CD14-positive monocyte (primary cell): ENCODE results near the gene ADIRF. TPM values are rescaled to one million over a fixed set of nuclear protein-coding genes. Genes with fewer than 3 reads are reported as not detected.

Experiments
- DNase-seq, 3 donors: peaks; one replicate each; pipeline ENCODE4 v3.0.0-alpha.2; 2011 to 2022
- H2AFZ ChIP-seq: 2 replicates; pipeline ENCODE4 v1.6.0; 2012; ENCODE audit warnings: mild to moderate bottlenecking, low read depth, low read length, inconsistent platforms; ENCODE audit not compliant: insufficient read depth, poor library complexity, severe bottlenecking
- H3K27ac ChIP-seq, 2 donors: 1 replicate in 1 of 2; 2 replicates in 1 of 2; pipeline ENCODE4 v1.5.1; 2012 to 2013; ENCODE audit warnings: low read length in 2 of 2, control low read depth in 1 of 2, inconsistent platforms in 1 of 2, low read depth in 1 of 2, mild to moderate bottlenecking in 1 of 2
- H3K27me3 ChIP-seq, 2 donors: one replicate each; pipeline versions ENCODE4 v1.6.0 to v1.6.1; 2011 to 2013; ENCODE audit warnings: low read length in 2 of 2; ENCODE audit not compliant: control insufficient read depth in 2 of 2, insufficient read depth in 2 of 2
- H3K36me3 ChIP-seq, 2 donors: replicated peaks in 1 of 2; 1 replicate in 1 of 2; 2 replicates in 1 of 2; pipeline versions ENCODE4 v1.5.1 to v1.6.1; 2012 to 2013; ENCODE audit warnings: low read length in 2 of 2, control low read depth in 1 of 2, inconsistent platforms in 1 of 2, mild to moderate bottlenecking in 1 of 2; ENCODE audit not compliant: insufficient read depth in 2 of 2, control insufficient read depth in 1 of 2
- H3K4me1 ChIP-seq, 2 donors: 1 replicate in 1 of 2; 2 replicates in 1 of 2; pipeline versions ENCODE4 v1.5.1 to v1.6.1; 2012 to 2013; ENCODE audit warnings: low read length in 2 of 2, control low read depth in 1 of 2, inconsistent platforms in 1 of 2, mild to moderate bottlenecking in 1 of 2, moderate library complexity in 1 of 2; ENCODE audit not compliant: insufficient read depth in 2 of 2, control insufficient read depth in 1 of 2
- H3K4me2 ChIP-seq: replicated peaks from 2 replicates; pipeline ENCODE3; 2012; ENCODE audit warnings: low read length, moderate library complexity, mild to moderate bottlenecking; ENCODE audit not compliant: poor library complexity, severe bottlenecking; ENCODE audit errors: extremely low read depth
- H3K4me3 ChIP-seq, 3 experiments: fragments of 200-600 bp in 1 of 3; sonication (generic) in 1 of 3; replicated peaks in 1 of 3; 1 replicate in 2 of 3; 2 replicates in 1 of 3; pipeline ENCODE4 v1.5.1; 2011 to 2013; ENCODE audit warnings: low read length in 3 of 3, mild to moderate bottlenecking in 3 of 3, control low read depth in 2 of 3, low read depth in 2 of 3, inconsistent platforms in 1 of 3, moderate library complexity in 1 of 3
- H3K79me2 ChIP-seq: 2 replicates; pipeline ENCODE4 v1.6.0; 2012; ENCODE audit warnings: mild to moderate bottlenecking, control low read depth, inconsistent platforms, low read length, moderate library complexity; ENCODE audit not compliant: insufficient read depth
- H3K9ac ChIP-seq: 2 replicates; pipeline ENCODE4 v1.6.0; 2017; ENCODE audit warnings: low read length, mild to moderate bottlenecking; ENCODE audit not compliant: insufficient read depth, poor library complexity, severe bottlenecking
- H3K9me3 ChIP-seq, 2 donors: replicated peaks in 1 of 2; 1 replicate in 1 of 2; 2 replicates in 1 of 2; pipeline versions ENCODE4 v1.5.1 to v1.6.1; 2012 to 2013; ENCODE audit warnings: low read length in 2 of 2, control low read depth in 1 of 2; ENCODE audit not compliant: control insufficient read depth in 1 of 2, insufficient read depth in 1 of 2
- H4K20me1 ChIP-seq: 2 replicates; pipeline ENCODE4 v1.6.0; 2012; ENCODE audit warnings: mild to moderate bottlenecking, low read length, control low read depth, moderate library complexity; ENCODE audit not compliant: insufficient read depth
- H3K27ac Mint-ChIP-seq, 7 donors: one replicate each; pipeline ENCODE4 v1.8.0; 2020; ENCODE audit warnings: mild to moderate bottlenecking in 7 of 7, mixed read lengths in 7 of 7, moderate library complexity in 6 of 7, inconsistent platforms in 2 of 7
- H3K27me3 Mint-ChIP-seq, 3 donors: one replicate each; pipeline ENCODE4 v1.8.0; 2021 to 2022; ENCODE audit warnings: low read depth in 3 of 3, mild to moderate bottlenecking in 3 of 3, mixed read lengths in 3 of 3, moderate library complexity in 3 of 3, inconsistent platforms in 1 of 3
- H3K36me3 Mint-ChIP-seq, 2 donors: one replicate each; pipeline ENCODE4 v1.8.0; 2020; ENCODE audit warnings: mixed read lengths in 2 of 2, inconsistent platforms in 1 of 2, mild to moderate bottlenecking in 1 of 2
- H3K4me1 Mint-ChIP-seq: one replicate; pipeline ENCODE4 v1.8.0; 2020; ENCODE audit warnings: mild to moderate bottlenecking, mixed read lengths
- H3K4me3 Mint-ChIP-seq, 2 donors: one replicate each; pipeline ENCODE4 v1.8.0; 2020; ENCODE audit warnings: mild to moderate bottlenecking in 2 of 2, mixed read lengths in 2 of 2, moderate library complexity in 1 of 2
- H3K9me3 Mint-ChIP-seq, 7 donors: one replicate each; pipeline ENCODE4 v1.8.0; 2020 to 2022; ENCODE audit warnings: mixed read lengths in 7 of 7, mild to moderate bottlenecking in 6 of 7, moderate library complexity in 6 of 7, inconsistent platforms in 2 of 7
- CTCF ChIP-seq: fragments of 200-600 bp; IDR thresholded peaks from one replicate; pipeline ENCODE4 v1.8.0; 2022; ENCODE audit warnings: antibody characterized with exemption, mild to moderate bottlenecking
- WGBS: methylation state at CpG from one replicate; pipeline ENCODE4 v1.1.5; 2013; ENCODE audit warnings: missing lambda C conversion rate; ENCODE audit not compliant: insufficient coverage; 5-methylcytosine and 5-hydroxymethylcytosine counted together
- intact Hi-C, 2 donors: fragments of 100-400 bp; cut with micrococcal nuclease; formaldehyde crosslinking; loops; one replicate each; pipeline versions ENCODE4 v1.15.0 to v1.15.1; 2023
- polyA plus RNA-seq, 3 donors: library from polyadenylated mRNA; depleted of rRNA in 1 of 3; unstranded in 2 of 3; stranded (reverse) in 1 of 3; fragments of 300-500 nt in 2 of 3; fragments of >200 nt in 1 of 3; fragmentation: Illumina TruSeq in 2 of 3; gene quantifications; 1 replicate in 2 of 3; 2 replicates in 1 of 3; pipeline ENCODE4 v1.2.3, GENCODE V29; 2012 to 2021

The ADIRF gene
- polyA plus RNA-seq, 3 donors: 0.19 TPM; not detected in 2

- 90% methylated on average over 5 of the region's 6 CpGs for WGBS
Measured at GRCh38 chr10:86940677-86941076, 27.6 kb upstream of the ADIRF start.

GRCh38 chr10:86941426-86941825, 26.9 kb upstream of the ADIRF start:
- DNase-seq: no peak
- no peak overlapping the region for H3K9ac ChIP-seq
- no CpG with 5 or more reads among the region's 2 CpGs for WGBS
- peaks cover 0 to 3% of the 10 kb centered on the region in 2 donors for H3K27me3 ChIP-seq
- H3K27ac Mint-ChIP-seq: no peak overlapping the region
- H3K36me3 Mint-ChIP-seq: no peaks in the 10 kb centered on the region
- no peaks in the 10 kb centered on the region for H3K4me1 Mint-ChIP-seq
- intact Hi-C loops: no loop called here
- H3K79me2 ChIP-seq: no peaks in the 10 kb centered on the region
- no peak overlapping the region for H2AFZ ChIP-seq
- TF ChIP-seq CTCF: no peak
- peaks cover 4 to 6% of the 10 kb centered on the region in 2 donors for H3K4me1 ChIP-seq
- H3K4me3 ChIP-seq: no peak overlapping the region
- H3K4me2 ChIP-seq: no peak overlapping the region
- no peak overlapping the region for H3K4me3 Mint-ChIP-seq
- no peaks in the 10 kb centered on the region for H3K36me3 ChIP-seq
- H3K27ac ChIP-seq: no peak overlapping the region
- H3K27me3 Mint-ChIP-seq: peaks cover 1 to 5% (median 2%) of the 10 kb centered on the region in 3 donors
- no peaks in the 10 kb centered on the region for H3K9me3 ChIP-seq
- no peaks in the 10 kb centered on the region for H4K20me1 ChIP-seq
- H3K9me3 Mint-ChIP-seq: peaks cover 0 to 4% (median 2%) of the 10 kb centered on the region in 7 donors

More at GRCh38 chr10:86940677-86941076, 27.6 kb upstream of the ADIRF start:
- Histone ChIP-seq H3K27me3 (peaks cover 0 to 3% of the 10 kb centered on the region in 2 donors), H3K9me3 (no peaks in the 10 kb centered on the region), H3K27ac (no peak overlapping the region), H3K36me3 (no peaks in the 10 kb centered on the region), H3K4me1 (peaks cover 4 to 6% of the 10 kb centered on the region in 2 donors), H3K4me2 (no peak overlapping the region), H4K20me1 (no peaks in the 10 kb centered on the region), H3K79me2 (no peaks in the 10 kb centered on the region), H2AFZ (no peak overlapping the region), H3K4me3 (no peak overlapping the region), H3K9ac (no peak overlapping the region)
- no peak for DNase-seq
- Mint-ChIP-seq H3K4me1 (no peaks in the 10 kb centered on the region), H3K36me3 (no peaks in the 10 kb centered on the region), H3K27ac (no peak overlapping the region), H3K27me3 (peaks cover 1 to 5% (median 1%) of the 10 kb centered on the region in 3 donors), H3K9me3 (peaks cover 0 to 4% (median 2%) of the 10 kb centered on the region in 7 donors), H3K4me3 (no peak overlapping the region)
- no peak for TF ChIP-seq CTCF
- intact Hi-C loops: no loop called here
